Activated CD8-positive, alpha-beta T cell treated with anti-CD3 and anti-CD28 coated beads for 36 hours (primary cell): ENCODE data around the gene SPIC. TPM values are rescaled to one million over a fixed set of nuclear protein-coding genes. Genes with fewer than 3 reads are reported as not detected.
"Not testable (repeated sequence)": the region's sequence is repeated elsewhere in the genome, so short reads cannot be mapped to it uniquely, and the experiment has no call there.

Experiments used
- ATAC-seq: fragments of 200-7000 bp; cut with Tn5 transposase; one replicate; pipeline ENCODE4 v1.10.0; 2021; ENCODE audit warnings: mild to moderate bottlenecking, moderate library complexity
- CTCF ChIA-PET: fragments of 350-600 bp; sonication (Branson Sonifier 250); formaldehyde crosslinking; loops from one replicate; lab custom pipeline; 2021; ENCODE audit warnings: antibody characterized with exemption; lab: Charles Lee
- POLR2A ChIA-PET: fragments of 350-600 bp; sonication (Branson Sonifier 250); formaldehyde crosslinking; loops from one replicate; lab custom pipeline; 2021; ENCODE audit warnings: antibody characterized with exemption; lab: Charles Lee
- DNase-seq: peaks from one replicate; pipeline ENCODE4 v3.0.0-alpha.2; 2020
- H3K27ac Mint-ChIP-seq: one replicate; pipeline ENCODE4 v1.8.0; 2021; ENCODE audit warnings: mild to moderate bottlenecking, mixed read lengths
- H3K27me3 Mint-ChIP-seq: one replicate; pipeline ENCODE4 v1.8.0; 2021; ENCODE audit warnings: mixed read lengths
- H3K36me3 Mint-ChIP-seq: one replicate; pipeline ENCODE4 v1.8.0; 2021; ENCODE audit warnings: low read depth, mixed read lengths
- H3K4me1 Mint-ChIP-seq: one replicate; pipeline ENCODE4 v1.8.0; 2021; ENCODE audit warnings: low read depth, mixed read lengths
- H3K4me3 Mint-ChIP-seq: one replicate; pipeline ENCODE4 v1.8.0; 2021; ENCODE audit warnings: mild to moderate bottlenecking, moderate library complexity, mixed read lengths
- H3K9me3 Mint-ChIP-seq: one replicate; pipeline ENCODE4 v1.8.0; 2021; ENCODE audit warnings: mixed read lengths
- intact Hi-C: fragments of 100-400 bp; cut with micrococcal nuclease; formaldehyde crosslinking; loops from one replicate; pipeline ENCODE4 v1.10.0; 2022
- total RNA-seq, 2 experiments: library from RNA; stranded (reverse); gene quantifications; one replicate each; pipeline ENCODE4 v1.2.3, GENCODE V29; 2021
- TF ChIP-seq, protein P1 (sequence below): fragments of 200-600 bp; IDR thresholded peaks from one replicate; pipeline ENCODE4 v1.8.0; 2022; ENCODE audit warnings: antibody characterized with exemption, mild to moderate bottlenecking

SPIC gene
- total RNA-seq, 2 experiments from 2014 or later: not detected

DNA sequence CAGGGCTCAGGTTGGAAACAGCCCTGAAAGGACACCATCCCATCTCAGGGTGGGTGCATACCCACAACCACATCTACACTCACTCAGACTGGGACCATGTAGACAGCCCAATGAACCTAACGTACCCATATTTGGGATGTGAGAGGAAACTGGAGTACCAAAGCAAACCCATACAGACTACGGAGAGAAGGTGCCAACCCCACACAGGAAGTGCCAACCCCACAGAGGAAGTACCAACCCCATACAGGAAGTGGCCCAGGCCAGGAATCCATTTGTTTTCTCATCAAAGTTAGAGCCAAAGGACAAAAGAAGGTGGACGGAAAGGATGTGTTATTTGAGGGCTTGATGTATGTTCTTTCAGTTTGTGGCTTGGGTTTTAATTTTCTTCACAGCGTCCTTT, 19.5 kb upstream of the SPIC start:
- DNase-seq (peak; percentile 54), ATAC-seq (peak; percentile 87)
- POLR2A ChIA-PET: no interaction called here
- TF ChIP-seq, protein P1, sequence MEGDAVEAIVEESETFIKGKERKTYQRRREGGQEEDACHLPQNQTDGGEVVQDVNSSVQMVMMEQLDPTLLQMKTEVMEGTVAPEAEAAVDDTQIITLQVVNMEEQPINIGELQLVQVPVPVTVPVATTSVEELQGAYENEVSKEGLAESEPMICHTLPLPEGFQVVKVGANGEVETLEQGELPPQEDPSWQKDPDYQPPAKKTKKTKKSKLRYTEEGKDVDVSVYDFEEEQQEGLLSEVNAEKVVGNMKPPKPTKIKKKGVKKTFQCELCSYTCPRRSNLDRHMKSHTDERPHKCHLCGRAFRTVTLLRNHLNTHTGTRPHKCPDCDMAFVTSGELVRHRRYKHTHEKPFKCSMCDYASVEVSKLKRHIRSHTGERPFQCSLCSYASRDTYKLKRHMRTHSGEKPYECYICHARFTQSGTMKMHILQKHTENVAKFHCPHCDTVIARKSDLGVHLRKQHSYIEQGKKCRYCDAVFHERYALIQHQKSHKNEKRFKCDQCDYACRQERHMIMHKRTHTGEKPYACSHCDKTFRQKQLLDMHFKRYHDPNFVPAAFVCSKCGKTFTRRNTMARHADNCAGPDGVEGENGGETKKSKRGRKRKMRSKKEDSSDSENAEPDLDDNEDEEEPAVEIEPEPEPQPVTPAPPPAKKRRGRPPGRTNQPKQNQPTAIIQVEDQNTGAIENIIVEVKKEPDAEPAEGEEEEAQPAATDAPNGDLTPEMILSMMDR: no peak
- no peaks in the 10 kb centered on the region for H3K27me3 Mint-ChIP-seq
- no peak overlapping the region for H3K4me3 Mint-ChIP-seq
- intact Hi-C loops: no loop called here
- peak overlapping the region; percentile 35 for H3K27ac Mint-ChIP-seq
- H3K36me3 Mint-ChIP-seq: peaks cover 6% of the 10 kb centered on the region
- peaks cover 6% of the 10 kb centered on the region for H3K9me3 Mint-ChIP-seq
- CTCF ChIA-PET: interaction anchor here (0.7 kb wide), 1 partner anchor 41 kb away, joined by 3 read pairs; no protein-coding TSS in a partner anchor
- H3K4me1 Mint-ChIP-seq: peaks cover 8% of the 10 kb centered on the region

DNA sequence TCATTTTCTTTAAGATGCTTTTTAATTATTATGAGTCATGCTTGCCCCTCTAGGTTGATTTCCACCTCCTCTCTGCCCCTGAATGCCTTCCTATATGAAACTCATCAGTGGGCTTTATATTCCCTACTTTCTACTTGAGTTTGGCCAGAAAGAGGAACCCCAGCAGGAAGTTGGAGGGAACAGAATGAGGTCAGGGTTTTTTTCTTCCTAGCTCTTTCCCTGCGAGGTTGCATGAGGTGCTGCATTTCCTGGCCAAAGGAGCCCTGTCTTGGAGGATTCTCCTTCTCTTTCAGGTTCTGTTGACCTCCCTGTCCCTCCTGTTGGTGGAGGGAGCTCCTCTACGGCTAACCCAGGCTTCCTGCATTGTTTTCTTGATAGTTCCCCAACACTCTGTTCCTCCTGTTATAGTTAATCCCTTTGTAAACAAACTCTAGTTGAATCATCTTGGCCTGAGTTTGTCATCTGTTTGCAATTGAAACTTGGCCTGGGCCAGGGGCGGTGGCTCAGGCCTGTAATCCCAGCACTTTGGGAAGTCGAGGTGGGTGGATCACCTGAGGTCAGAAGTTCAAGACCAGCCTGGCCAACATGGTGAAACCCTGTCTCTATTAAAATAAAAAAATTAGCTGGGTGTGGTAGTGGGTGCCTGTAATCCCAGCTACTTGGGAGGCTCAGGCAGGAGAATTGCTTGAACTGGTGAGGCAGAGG, 15.3 kb upstream of the SPIC start:
- ChIA-PET CTCF (no interaction called here), POLR2A (no interaction called here)
- peaks cover 8% of the 10 kb centered on the region for H3K4me1 Mint-ChIP-seq
- intact Hi-C loops: no loop called here
- H3K27ac Mint-ChIP-seq: no peak overlapping the region
- H3K27me3 Mint-ChIP-seq: no peaks in the 10 kb centered on the region
- H3K9me3 Mint-ChIP-seq: peaks cover 6% of the 10 kb centered on the region
- DNase-seq (no peak), ATAC-seq (no peak)
- no peak overlapping the region for H3K4me3 Mint-ChIP-seq
- TF ChIP-seq, protein P1: no peak
- peaks cover 6% of the 10 kb centered on the region for H3K36me3 Mint-ChIP-seq

DNA sequence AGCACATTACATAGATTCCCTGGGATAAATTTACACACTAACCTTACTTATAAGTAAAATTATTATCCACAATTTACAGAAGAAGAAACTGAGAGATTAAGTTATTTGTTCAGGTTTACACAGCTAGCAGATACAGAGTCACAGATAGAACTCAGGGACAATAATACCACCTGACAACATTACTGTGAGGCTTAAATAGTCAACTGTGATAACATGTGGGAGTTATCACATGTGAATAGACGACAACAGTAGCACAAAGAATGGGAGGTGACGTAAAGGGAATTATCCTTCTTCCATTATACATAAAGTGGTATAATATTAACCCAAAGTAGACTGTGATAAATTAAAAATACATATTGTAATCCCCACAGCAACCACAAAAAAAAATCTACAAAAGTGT, 6.2 kb upstream of the SPIC start:
- Mint-ChIP-seq H3K9me3 (no peaks in the 10 kb centered on the region), H3K27ac (no peak overlapping the region), H3K36me3 (no peaks in the 10 kb centered on the region), H3K27me3 (peaks cover 3% of the 10 kb centered on the region), H3K4me3 (no peak overlapping the region), H3K4me1 (peaks cover 2% of the 10 kb centered on the region)
- intact Hi-C loops: no loop called here
- DNase-seq (no peak), ATAC-seq (no peak)
- POLR2A ChIA-PET: no interaction called here
- CTCF ChIA-PET: no interaction called here
- TF ChIP-seq, protein P1: no peak

DNA sequence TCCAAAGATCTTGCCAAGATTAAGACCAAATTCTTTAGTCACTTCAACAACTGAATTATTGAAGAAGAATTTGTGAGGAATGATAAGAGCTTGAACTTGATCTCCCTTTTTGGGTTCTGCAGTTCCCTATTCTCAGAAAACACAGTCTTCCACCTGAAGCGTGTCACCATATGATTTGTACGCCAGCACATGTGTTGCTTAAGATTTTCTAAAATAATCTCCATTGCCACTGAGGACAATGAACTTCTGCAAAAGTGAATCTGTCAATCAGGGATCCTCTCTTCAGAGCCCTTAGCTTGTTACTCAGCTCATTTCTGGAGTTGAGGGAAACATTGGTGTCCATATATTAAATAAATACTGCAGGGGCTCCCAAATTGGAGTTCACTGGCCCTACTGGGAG, 4.2 kb upstream of the SPIC start:
- TF ChIP-seq, protein P1: no peak
- ChIA-PET CTCF (no interaction called here), POLR2A (no interaction called here)
- Mint-ChIP-seq H3K9me3 (no peaks in the 10 kb centered on the region), H3K4me1 (no peaks in the 10 kb centered on the region), H3K27ac (no peak overlapping the region), H3K4me3 (no peak overlapping the region), H3K36me3 (no peaks in the 10 kb centered on the region), H3K27me3 (peaks cover 3% of the 10 kb centered on the region)
- ATAC-seq (no peak), DNase-seq (no peak)
- intact Hi-C loops: no loop called here

DNA sequence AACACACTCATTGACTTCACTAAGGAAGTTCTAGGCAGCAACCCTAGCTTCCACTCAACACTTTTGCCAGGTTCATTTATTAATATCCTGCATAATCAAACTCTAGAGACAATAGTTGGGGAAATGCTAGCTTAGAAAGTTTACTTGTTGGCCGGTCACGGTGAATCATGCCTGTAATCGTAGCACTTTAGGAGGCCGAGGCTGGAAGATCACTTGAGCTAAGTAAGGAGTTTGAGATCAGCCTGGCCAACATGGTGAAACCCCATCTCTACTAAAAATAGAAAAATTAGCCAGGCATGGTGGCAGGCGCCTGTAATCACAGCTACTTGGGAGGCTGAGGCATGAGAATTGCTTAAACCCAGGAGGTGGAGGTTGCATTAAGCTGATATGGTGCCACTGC, 3.3 kb upstream of the SPIC start:
- H3K36me3 Mint-ChIP-seq, H3K4me1 Mint-ChIP-seq, intact Hi-C loops, H3K9me3 Mint-ChIP-seq, CTCF ChIA-PET, ATAC-seq, DNase-seq, H3K27ac Mint-ChIP-seq, H3K27me3 Mint-ChIP-seq, POLR2A ChIA-PET, H3K4me3 Mint-ChIP-seq: not testable (repeated sequence)
